ENCODE data around the gene ARFIP2.

DNA sequence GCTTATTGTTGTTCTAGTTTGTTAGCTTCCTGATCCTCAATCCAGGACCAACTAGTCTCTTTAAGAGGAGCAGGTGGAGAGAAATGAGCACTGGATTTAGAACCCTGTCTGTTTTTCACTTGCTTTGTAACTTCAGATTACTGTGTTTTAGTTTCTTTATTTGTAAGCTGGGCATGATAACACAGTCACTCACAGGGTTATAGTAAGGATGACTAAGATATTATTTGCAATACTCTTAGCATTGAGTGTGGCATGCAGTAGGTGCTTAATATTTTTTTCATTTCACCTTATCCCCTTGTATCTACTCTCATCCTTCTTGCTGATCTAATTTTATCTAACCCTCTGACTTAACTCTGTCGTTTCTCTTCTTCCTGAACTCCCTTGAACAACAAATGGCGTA lies 49.7 kb upstream of the ARFIP2 start:
- TF ChIP-seq, protein P1, sequence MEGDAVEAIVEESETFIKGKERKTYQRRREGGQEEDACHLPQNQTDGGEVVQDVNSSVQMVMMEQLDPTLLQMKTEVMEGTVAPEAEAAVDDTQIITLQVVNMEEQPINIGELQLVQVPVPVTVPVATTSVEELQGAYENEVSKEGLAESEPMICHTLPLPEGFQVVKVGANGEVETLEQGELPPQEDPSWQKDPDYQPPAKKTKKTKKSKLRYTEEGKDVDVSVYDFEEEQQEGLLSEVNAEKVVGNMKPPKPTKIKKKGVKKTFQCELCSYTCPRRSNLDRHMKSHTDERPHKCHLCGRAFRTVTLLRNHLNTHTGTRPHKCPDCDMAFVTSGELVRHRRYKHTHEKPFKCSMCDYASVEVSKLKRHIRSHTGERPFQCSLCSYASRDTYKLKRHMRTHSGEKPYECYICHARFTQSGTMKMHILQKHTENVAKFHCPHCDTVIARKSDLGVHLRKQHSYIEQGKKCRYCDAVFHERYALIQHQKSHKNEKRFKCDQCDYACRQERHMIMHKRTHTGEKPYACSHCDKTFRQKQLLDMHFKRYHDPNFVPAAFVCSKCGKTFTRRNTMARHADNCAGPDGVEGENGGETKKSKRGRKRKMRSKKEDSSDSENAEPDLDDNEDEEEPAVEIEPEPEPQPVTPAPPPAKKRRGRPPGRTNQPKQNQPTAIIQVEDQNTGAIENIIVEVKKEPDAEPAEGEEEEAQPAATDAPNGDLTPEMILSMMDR (IDR thresholded peaks at IDR 0.05; ENCODE audit: low read depth, low read length, missing input control) = no peak
- TF ChIP-seq YY1 (IDR thresholded peaks at IDR 0.05) = no peak
